ENCODE data around the gene ZNF318.

GRCh38 chr6:43306086-43306485 lies 63.4 kb downstream of the ZNF318 start:
- TF ChIP-seq CTCF (IDR thresholded peaks at IDR 0.05; ENCODE audit: insufficient read depth, low read depth, low read length) (no peak), EZH2 (IDR thresholded peaks at IDR 0.05; ENCODE audit: insufficient read depth, low read length) (no peak)

Measured in astrocyte (in vitro differentiated cells and primary cell).